ENCODE results near the gene TRIM71. TPM values are rescaled to one million over a fixed set of nuclear protein-coding genes. Genes with fewer than 3 reads are reported as not detected.

Gene TRIM71
- total RNA-seq, 1 donor from 2014 or later = 2.5 TPM

GRCh38 chr3:32818229-32818969 lies 602 bp downstream of the TRIM71 start:
- Histone ChIP-seq H3K27me3 (ENCODE audit: low read depth) (peaks cover 60% of the 10 kb centered on the region), H3K27ac (peak overlapping the region; percentile 74), H3K4me3 (peak overlapping the region; percentile 59), H3K9me3 (no peaks in the 10 kb centered on the region), H3K36me3 (no peaks in the 10 kb centered on the region), H3K4me1 (peaks cover 16% of the 10 kb centered on the region)
- peak; percentile 11 to 28 for ATAC-seq
- intact Hi-C loops (cut with DNase I) = no loop called here
- TF ChIP-seq CTCF (IDR thresholded peaks at IDR 0.05) = no peak
- DNase-seq = peak; percentile 60

- intact Hi-C loops (cut with DNase I) = no loop called here
- TF ChIP-seq CTCF (IDR thresholded peaks at IDR 0.05) = no peak
- Histone ChIP-seq H3K36me3 (no peaks in the 10 kb centered on the region), H3K9me3 (no peaks in the 10 kb centered on the region), H3K27me3 (ENCODE audit: low read depth) (peaks cover 60% of the 10 kb centered on the region), H3K27ac (peak overlapping the region; percentile 74), H3K4me3 (peak overlapping the region; percentile 59), H3K4me1 (peaks cover 16% of the 10 kb centered on the region)
- ATAC-seq = peak in 1 of 2 donors; percentile 1
- DNase-seq = no peak
Observed at GRCh38 chr3:32818970-32819511, 1.2 kb downstream of the TRIM71 start.

- peaks cover 16% of the 10 kb centered on the region for H3K4me1 ChIP-seq
- ATAC-seq (peak; percentile 50 to 63), DNase-seq (peak; percentile 71)
- TF ChIP-seq CTCF (IDR thresholded peaks at IDR 0.05) = no peak
- intact Hi-C loops (cut with DNase I) = no loop called here
- no peaks in the 10 kb centered on the region for H3K36me3 ChIP-seq
- H3K9me3 ChIP-seq = no peaks in the 10 kb centered on the region
- peak overlapping the region; percentile 74 for H3K27ac ChIP-seq
- peak overlapping the region; percentile 59 for H3K4me3 ChIP-seq
- H3K27me3 ChIP-seq (ENCODE audit: low read depth) = peaks cover 60% of the 10 kb centered on the region
Observed at GRCh38 chr3:32819551-32820348, 2.0 kb downstream of the TRIM71 start.

- no peaks in the 10 kb centered on the region for H3K9me3 ChIP-seq
- no peak for TF ChIP-seq CTCF (IDR thresholded peaks at IDR 0.05)
- peak overlapping the region; percentile 59 for H3K4me3 ChIP-seq
- H3K27ac ChIP-seq = peak overlapping the region; percentile 74
- no peaks in the 10 kb centered on the region for H3K36me3 ChIP-seq
- intact Hi-C loops (cut with DNase I) = no loop called here
- DNase-seq (no peak), ATAC-seq (no peak)
- peaks cover 59% of the 10 kb centered on the region for H3K27me3 ChIP-seq (ENCODE audit: low read depth)
- H3K4me1 ChIP-seq = peaks cover 16% of the 10 kb centered on the region
Observed at GRCh38 chr3:32820430-32820829, 2.6 kb downstream of the TRIM71 start.

GRCh38 chr3:32820971-32821685 lies 3.3 kb downstream of the TRIM71 start:
- intact Hi-C loops (cut with DNase I) = no loop called here
- H3K36me3 ChIP-seq = no peaks in the 10 kb centered on the region
- peaks cover 52% of the 10 kb centered on the region for H3K27me3 ChIP-seq (ENCODE audit: low read depth)
- peak overlapping the region; percentile 74 for H3K27ac ChIP-seq
- DNase-seq = no peak
- H3K4me1 ChIP-seq = peaks cover 16% of the 10 kb centered on the region
- TF ChIP-seq CTCF (IDR thresholded peaks at IDR 0.05) = no peak
- H3K9me3 ChIP-seq = no peaks in the 10 kb centered on the region
- H3K4me3 ChIP-seq = peak overlapping the region; percentile 28
- ATAC-seq = no peak

Measured in lower lobe of right lung (tissue), 2 donors.